Measurements from ENCODE around the gene DYNC1LI1.

The DYNC1LI1 gene

GRCh38 chr3:32596909-32597369 is 26.3 kb upstream of the DYNC1LI1 start:
- no peak overlapping the region for H3K4me3 ChIP-seq (ENCODE audit: low read depth, low read length)
- no peak for DNase-seq (ENCODE audit: low read depth)
- TF ChIP-seq, protein P1, sequence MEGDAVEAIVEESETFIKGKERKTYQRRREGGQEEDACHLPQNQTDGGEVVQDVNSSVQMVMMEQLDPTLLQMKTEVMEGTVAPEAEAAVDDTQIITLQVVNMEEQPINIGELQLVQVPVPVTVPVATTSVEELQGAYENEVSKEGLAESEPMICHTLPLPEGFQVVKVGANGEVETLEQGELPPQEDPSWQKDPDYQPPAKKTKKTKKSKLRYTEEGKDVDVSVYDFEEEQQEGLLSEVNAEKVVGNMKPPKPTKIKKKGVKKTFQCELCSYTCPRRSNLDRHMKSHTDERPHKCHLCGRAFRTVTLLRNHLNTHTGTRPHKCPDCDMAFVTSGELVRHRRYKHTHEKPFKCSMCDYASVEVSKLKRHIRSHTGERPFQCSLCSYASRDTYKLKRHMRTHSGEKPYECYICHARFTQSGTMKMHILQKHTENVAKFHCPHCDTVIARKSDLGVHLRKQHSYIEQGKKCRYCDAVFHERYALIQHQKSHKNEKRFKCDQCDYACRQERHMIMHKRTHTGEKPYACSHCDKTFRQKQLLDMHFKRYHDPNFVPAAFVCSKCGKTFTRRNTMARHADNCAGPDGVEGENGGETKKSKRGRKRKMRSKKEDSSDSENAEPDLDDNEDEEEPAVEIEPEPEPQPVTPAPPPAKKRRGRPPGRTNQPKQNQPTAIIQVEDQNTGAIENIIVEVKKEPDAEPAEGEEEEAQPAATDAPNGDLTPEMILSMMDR (IDR thresholded peaks at IDR 0.05; ENCODE audit: insufficient read depth, low read depth, low read length, missing control alignments): no peak

DNA sequence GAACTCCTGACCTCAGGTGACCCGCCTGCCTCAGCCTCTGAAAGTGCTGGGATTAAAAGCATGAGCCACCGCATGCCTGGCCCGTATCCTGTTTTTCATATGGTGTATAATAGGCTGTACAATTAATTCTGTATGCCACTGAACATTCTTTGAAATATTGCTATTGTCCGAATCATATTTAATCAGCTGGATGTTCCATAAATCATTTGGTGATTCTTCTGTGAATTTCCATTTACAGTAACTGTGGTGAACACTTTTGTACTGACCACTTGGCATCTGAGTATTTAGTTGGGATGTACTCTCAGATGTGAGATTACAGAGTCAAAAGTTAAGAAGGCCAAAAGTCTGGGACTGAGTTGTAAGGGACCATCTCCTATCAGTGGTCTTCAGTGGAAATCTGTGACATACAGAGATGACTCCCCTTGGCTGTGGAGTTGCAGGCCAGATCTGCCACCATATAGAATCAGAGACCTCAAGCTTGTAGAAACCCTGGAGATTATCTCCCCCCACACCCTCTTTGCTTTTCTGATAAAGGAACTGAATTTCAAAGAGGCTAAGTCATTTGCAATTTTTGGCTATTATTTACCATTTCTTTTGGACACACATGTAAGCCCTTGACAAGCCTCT is 25.7 kb upstream of the DYNC1LI1 start:
- no peak overlapping the region for H3K4me3 ChIP-seq (ENCODE audit: low read depth, low read length)
- TF ChIP-seq, protein P1 (IDR thresholded peaks at IDR 0.05; ENCODE audit: insufficient read depth, low read depth, low read length, missing control alignments): no peak
- DNase-seq (ENCODE audit: low read depth): no peak

DNA sequence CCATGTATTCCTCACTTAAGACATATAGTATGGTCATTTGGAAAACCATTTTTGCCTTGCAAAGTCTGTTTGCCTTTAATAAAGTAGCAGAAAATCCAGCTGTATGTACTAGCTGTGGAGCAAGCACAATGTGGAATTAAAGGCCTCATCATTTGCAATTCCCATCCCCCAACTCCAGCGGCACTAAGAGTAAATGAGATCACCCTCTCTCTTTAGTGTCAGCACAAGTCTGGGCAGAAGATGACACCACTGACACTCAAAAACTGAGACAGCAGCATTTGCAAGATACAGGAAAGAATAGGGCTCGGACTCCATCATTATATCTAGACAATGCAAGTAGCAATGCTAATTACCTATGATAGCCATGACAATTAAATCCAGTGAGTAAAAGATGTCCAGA is 24.7 kb upstream of the DYNC1LI1 start:
- DNase-seq (ENCODE audit: low read depth): no peak
- TF ChIP-seq, protein P1 (IDR thresholded peaks at IDR 0.05; ENCODE audit: insufficient read depth, low read depth, low read length, missing control alignments): no peak
- no peak overlapping the region for H3K4me3 ChIP-seq (ENCODE audit: low read depth, low read length)

DNA sequence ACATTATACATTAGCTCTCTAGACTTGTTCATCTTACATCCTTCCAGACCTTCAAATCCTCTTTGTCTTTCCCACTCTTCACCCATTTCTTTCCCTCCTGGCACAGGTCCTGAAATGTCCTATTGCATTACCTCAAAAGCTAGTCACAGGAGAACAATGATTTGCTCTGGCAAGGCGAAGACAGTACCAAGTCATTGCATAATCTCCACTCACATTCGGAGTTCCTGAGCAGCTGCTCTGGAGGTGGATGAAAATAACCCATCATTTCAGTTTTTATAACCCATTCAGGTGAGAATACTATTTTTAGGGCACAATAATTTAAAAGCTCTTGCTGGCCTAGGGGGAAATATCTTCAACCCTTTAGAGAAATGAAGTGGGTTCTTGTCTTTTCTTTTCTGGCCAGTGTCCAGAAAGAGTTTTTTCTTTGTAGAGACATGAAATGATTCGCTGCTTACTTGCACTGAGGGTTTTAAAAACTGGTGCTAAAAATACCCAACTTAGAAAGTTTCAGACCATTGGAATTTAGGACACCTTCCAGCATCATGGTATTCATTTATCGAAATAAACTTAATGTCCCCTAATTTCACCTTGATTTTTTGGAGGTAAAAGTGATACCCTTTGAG is 23.4 kb upstream of the DYNC1LI1 start:
- TF ChIP-seq, protein P1 (IDR thresholded peaks at IDR 0.05; ENCODE audit: insufficient read depth, low read depth, low read length, missing control alignments): no peak
- H3K4me3 ChIP-seq (ENCODE audit: low read depth, low read length): no peak overlapping the region
- DNase-seq (ENCODE audit: low read depth): no peak

- TF ChIP-seq, protein P1 (IDR thresholded peaks at IDR 0.05; ENCODE audit: insufficient read depth, low read depth, low read length, missing control alignments): no peak
- no peak overlapping the region for H3K4me3 ChIP-seq (ENCODE audit: low read depth, low read length)
- DNase-seq (ENCODE audit: low read depth): no peak
Observed at GRCh38 chr3:32592696-32593353, 22.2 kb upstream of the DYNC1LI1 start.

DNA sequence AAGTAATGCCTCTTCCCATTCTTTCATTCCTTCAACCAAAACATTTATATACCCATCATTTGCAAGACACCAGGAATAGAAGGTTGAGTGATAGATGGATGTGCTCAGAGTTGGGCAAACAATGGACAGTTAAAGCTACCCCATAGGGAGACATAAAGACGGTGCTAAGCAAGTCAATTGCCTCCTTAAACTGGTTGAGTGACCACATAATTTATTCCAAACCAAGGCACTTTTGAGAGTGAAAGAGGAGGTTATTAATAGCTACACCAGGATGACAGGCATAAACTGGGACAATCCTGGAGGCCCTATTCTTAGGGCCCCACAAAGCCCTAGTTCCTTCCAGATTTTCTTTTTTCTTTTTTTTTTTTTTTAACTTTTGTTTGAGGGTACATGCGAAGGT is 21.4 kb upstream of the DYNC1LI1 start:
- DNase-seq (ENCODE audit: low read depth): no peak
- H3K4me3 ChIP-seq (ENCODE audit: low read depth, low read length): no peak overlapping the region
- TF ChIP-seq, protein P1 (IDR thresholded peaks at IDR 0.05; ENCODE audit: insufficient read depth, low read depth, low read length, missing control alignments): no peak

Measured in GM12865 (cell line).